ENCODE results near the gene VTN.
A peak's percentile ranks its signal among the peaks of the same experiment; 100 is the strongest.

Gene VTN

GRCh38 chr17:28370035-28370743, at the start of gene VTN:
VTN (minus strand) TSS chr17:28370307; CDS start chr17:28370203, 104 bp downstream.
- DNase-seq (ENCODE audit: low spot score), result no peak

- DNase-seq (ENCODE audit: low spot score), result peak; percentile 72
Measured at GRCh38 chr17:28416703-28417311, 46.7 kb upstream of the VTN start.

- no peak for DNase-seq (ENCODE audit: low spot score)
Measured at GRCh38 chr17:28415886-28416285, 45.8 kb upstream of the VTN start.

GRCh38 chr17:28413804-28414203, 43.7 kb upstream of the VTN start:
- DNase-seq (ENCODE audit: low spot score), result no peak

GRCh38 chr17:28412099-28412498, 42.0 kb upstream of the VTN start:
- no peak for DNase-seq (ENCODE audit: low spot score)

- no peak for DNase-seq (ENCODE audit: low spot score)
Measured at GRCh38 chr17:28407974-28408306, 37.8 kb upstream of the VTN start.

GRCh38 chr17:28407130-28407973, 37.2 kb upstream of the VTN start:
- no peak for DNase-seq (ENCODE audit: low spot score)

GRCh38 chr17:28406473-28406814, 36.3 kb upstream of the VTN start:
- DNase-seq (ENCODE audit: low spot score), result no peak

GRCh38 chr17:28405632-28406472, 35.7 kb upstream of the VTN start, which contains the start of gene SLC46A1:
SLC46A1 (minus strand) TSS chr17:28406212; CDS start chr17:28406114, 98 bp downstream.
- peak; percentile 46 for DNase-seq (ENCODE audit: low spot score)

- DNase-seq (ENCODE audit: low spot score), result no peak
Measured at GRCh38 chr17:28404812-28405570, 34.9 kb upstream of the VTN start.

- no peak for DNase-seq (ENCODE audit: low spot score)
Measured at GRCh38 chr17:28404461-28404811, 34.3 kb upstream of the VTN start.

GRCh38 chr17:28404007-28404406, 33.9 kb upstream of the VTN start:
- no peak for DNase-seq (ENCODE audit: low spot score)

- DNase-seq (ENCODE audit: low spot score), result no peak
Measured at GRCh38 chr17:28402844-28403243, 32.7 kb upstream of the VTN start.

- no peak for DNase-seq (ENCODE audit: low spot score)
Measured at GRCh38 chr17:28402224-28402630, 32.1 kb upstream of the VTN start.

GRCh38 chr17:28399808-28400207, 29.7 kb upstream of the VTN start:
- DNase-seq (ENCODE audit: low spot score), result no peak

- no peak for DNase-seq (ENCODE audit: low spot score)
Measured at GRCh38 chr17:28398280-28398981, 28.3 kb upstream of the VTN start.

- DNase-seq (ENCODE audit: low spot score), result no peak
Measured at GRCh38 chr17:28397687-28398279, 27.7 kb upstream of the VTN start.

GRCh38 chr17:28397275-28397674, 27.2 kb upstream of the VTN start:
- DNase-seq (ENCODE audit: low spot score), result no peak

- DNase-seq (ENCODE audit: low spot score), result no peak
Measured at GRCh38 chr17:28396635-28397239, 26.6 kb upstream of the VTN start.

GRCh38 chr17:28395968-28396367, 25.9 kb upstream of the VTN start:
- DNase-seq (ENCODE audit: low spot score), result no peak
